ENCODE results near the gene GPR17.

GPR17 gene

DNA sequence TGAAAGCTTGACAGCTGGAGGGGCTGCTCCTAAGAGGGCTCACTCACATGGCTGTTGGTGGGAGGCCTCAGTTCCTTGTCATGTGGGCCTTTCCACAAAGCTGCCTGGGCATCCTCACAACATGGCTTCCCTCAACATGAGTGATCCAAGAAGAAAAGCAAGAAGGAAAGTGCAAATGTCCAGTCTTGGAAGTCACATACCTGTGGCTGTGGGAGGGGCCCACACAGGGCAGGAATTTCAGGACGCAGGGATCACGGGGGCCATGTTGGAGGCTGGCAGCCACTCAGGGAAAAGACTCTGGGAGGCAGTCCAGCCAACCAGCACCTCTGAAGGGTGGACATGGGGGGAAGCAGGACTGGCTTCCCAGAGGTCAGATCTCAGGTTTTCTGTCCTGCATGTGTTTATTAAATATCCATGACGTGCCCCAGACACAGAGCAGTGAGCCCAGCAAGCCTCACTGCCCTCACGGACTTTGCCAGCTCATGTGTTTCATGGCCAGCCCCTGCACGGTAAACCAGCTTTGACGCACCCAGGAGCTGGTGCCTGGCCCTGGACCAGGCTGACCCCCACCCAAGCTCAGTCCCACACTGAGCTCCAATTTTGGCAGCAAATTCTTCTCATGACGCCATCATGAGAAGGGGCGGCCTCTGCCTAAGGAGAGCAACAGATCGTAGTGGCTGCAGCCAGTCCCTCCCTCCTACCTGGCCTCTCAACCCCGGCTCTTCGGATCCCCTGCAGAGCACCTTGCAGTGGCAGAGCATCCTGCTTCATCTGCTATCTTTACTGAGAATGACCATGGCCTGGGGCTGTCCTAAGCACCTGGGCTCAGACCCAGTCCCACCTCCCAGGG lies 34.7 kb upstream of the GPR17 start:
- H3K18ac ChIP-seq (ENCODE audit: low read depth in 1 of 2, low read length in 2 of 2) = no peak overlapping the region
- no peak overlapping the region for H3K4me3 ChIP-seq (ENCODE audit: insufficient read depth in 1 of 2, low read depth in 1 of 2, low read length in 2 of 2)
- no peak overlapping the region for H2BK12ac ChIP-seq (ENCODE audit: low read length in 2 of 2)
- H2BK15ac ChIP-seq (ENCODE audit: low read depth, poor library complexity, severe bottlenecking) = no peak overlapping the region
- peaks cover 14 to 32% of the 10 kb centered on the region in 2 experiments for H3K27me3 ChIP-seq (ENCODE audit: control insufficient read depth in 1 of 2, insufficient read depth in 1 of 2, low read length in 2 of 2)
- peaks cover 25% of the 10 kb centered on the region for H3K9me3 ChIP-seq (ENCODE audit: control insufficient read depth, low read length)
- H3K36me3 ChIP-seq (ENCODE audit: control insufficient read depth in 1 of 2, insufficient read depth in 2 of 2, low read depth in 1 of 2, low read length in 2 of 2) = peaks cover 0 to 3% of the 10 kb centered on the region in 2 experiments
- no peak overlapping the region for H4K8ac ChIP-seq (ENCODE audit: low read length)
- H2AK5ac ChIP-seq (ENCODE audit: low read length, severe bottlenecking) = no peak overlapping the region
- H3K4ac ChIP-seq (ENCODE audit: low read depth in 1 of 2, low read length in 2 of 2) = no peak overlapping the region
- H4K91ac ChIP-seq (ENCODE audit: low read length) = no peak overlapping the region
- H2BK5ac ChIP-seq (ENCODE audit: low read depth, low read length, poor library complexity, severe bottlenecking) = no peak overlapping the region
- 76% methylated on average over 11 of the region's 11 CpGs for WGBS
- no peaks in the 10 kb centered on the region for H3K79me1 ChIP-seq (replicated peaks; ENCODE audit: low read length, poor library complexity, severe bottlenecking)
- no peak overlapping the region for H3K14ac ChIP-seq (ENCODE audit: low read length in 2 of 2)
- no peak overlapping the region for H3K27ac ChIP-seq (ENCODE audit: low read length, poor library complexity, severe bottlenecking)
- H2AFZ ChIP-seq (ENCODE audit: low read depth, low read length) = no peak overlapping the region
- no peak overlapping the region for H3K4me2 ChIP-seq (ENCODE audit: low read length, poor library complexity, severe bottlenecking)
- no peak for DNase-seq
- H3K9ac ChIP-seq (ENCODE audit: low read length) = no peak overlapping the region
- H3K4me1 ChIP-seq (ENCODE audit: control insufficient read depth, insufficient read depth, low read depth, low read length) = peaks cover 1% of the 10 kb centered on the region
- H3K23ac ChIP-seq (ENCODE audit: low read length in 2 of 2) = no peak overlapping the region
- H2BK120ac ChIP-seq (ENCODE audit: low read depth, low read length) = no peak overlapping the region

DNA sequence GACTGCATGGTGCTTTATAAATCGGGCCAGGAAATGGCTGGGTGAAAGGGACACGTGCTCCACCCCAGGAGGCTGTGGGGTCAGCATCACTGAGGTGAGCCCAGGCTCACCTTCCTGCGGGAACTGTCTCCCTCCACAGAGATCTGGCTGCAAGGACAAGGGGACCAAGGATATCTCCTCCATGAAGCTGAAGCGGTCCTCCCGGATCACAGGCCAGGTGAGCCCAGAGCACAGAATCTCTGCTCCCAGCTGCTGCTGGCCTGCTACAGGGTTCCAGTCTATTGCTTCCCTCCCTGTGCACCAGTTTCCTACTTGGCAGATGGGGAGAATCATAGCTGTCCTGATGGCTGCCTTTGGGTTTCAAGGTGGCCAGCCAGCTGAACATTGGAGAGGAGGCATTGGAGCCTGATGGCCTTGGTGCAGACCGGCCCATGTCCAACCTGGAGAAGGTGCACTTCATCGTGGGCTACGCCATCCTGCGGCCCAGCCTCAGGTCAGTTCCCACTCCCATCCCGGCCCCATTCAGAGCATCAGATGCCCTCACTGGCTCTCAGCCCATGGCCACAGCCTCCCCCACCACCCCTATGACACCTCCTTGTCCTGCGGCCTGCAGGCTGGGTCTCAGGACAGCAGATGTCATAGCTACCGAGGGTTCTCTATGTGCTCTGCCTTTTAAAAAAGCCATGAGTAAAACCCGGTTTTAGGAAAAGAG lies 33.7 kb upstream of the GPR17 start:
- H3K9me3 ChIP-seq (ENCODE audit: control insufficient read depth, low read length) = peaks cover 25% of the 10 kb centered on the region
- no peak overlapping the region for H3K9ac ChIP-seq (ENCODE audit: low read length)
- no peak overlapping the region for H4K8ac ChIP-seq (ENCODE audit: low read length)
- H3K4me2 ChIP-seq (ENCODE audit: low read length, poor library complexity, severe bottlenecking) = no peak overlapping the region
- H3K27me3 ChIP-seq (ENCODE audit: control insufficient read depth in 1 of 2, insufficient read depth in 1 of 2, low read length in 2 of 2) = peaks cover 14 to 36% of the 10 kb centered on the region in 2 experiments
- no peak overlapping the region for H2AK5ac ChIP-seq (ENCODE audit: low read length, severe bottlenecking)
- H3K18ac ChIP-seq (ENCODE audit: low read depth in 1 of 2, low read length in 2 of 2) = no peak overlapping the region
- H2BK15ac ChIP-seq (ENCODE audit: low read depth, poor library complexity, severe bottlenecking) = no peak overlapping the region
- no peak overlapping the region for H2AFZ ChIP-seq (ENCODE audit: low read depth, low read length)
- DNase-seq = no peak
- no peaks in the 10 kb centered on the region for H3K79me1 ChIP-seq (replicated peaks; ENCODE audit: low read length, poor library complexity, severe bottlenecking)
- H3K4me1 ChIP-seq (ENCODE audit: control insufficient read depth, insufficient read depth, low read depth, low read length) = peaks cover 1% of the 10 kb centered on the region
- no peak overlapping the region for H2BK120ac ChIP-seq (ENCODE audit: low read depth, low read length)
- H2BK12ac ChIP-seq (ENCODE audit: low read length in 2 of 2) = no peak overlapping the region
- WGBS = 89% methylated on average over 13 of the region's 13 CpGs
- peak overlapping the region in 1 of 2 experiments; percentile 14 for H3K4me3 ChIP-seq (ENCODE audit: insufficient read depth in 1 of 2, low read depth in 1 of 2, low read length in 2 of 2)
- H4K91ac ChIP-seq (ENCODE audit: low read length) = no peak overlapping the region
- H2BK5ac ChIP-seq (ENCODE audit: low read depth, low read length, poor library complexity, severe bottlenecking) = no peak overlapping the region
- no peak overlapping the region for H3K4ac ChIP-seq (ENCODE audit: low read depth in 1 of 2, low read length in 2 of 2)
- no peak overlapping the region for H3K27ac ChIP-seq (ENCODE audit: low read length, poor library complexity, severe bottlenecking)
- H3K14ac ChIP-seq (ENCODE audit: low read length in 2 of 2) = peak overlapping the region in 1 of 2 experiments; percentile 46
- H3K23ac ChIP-seq (ENCODE audit: low read length in 2 of 2) = peak overlapping the region in 1 of 2 experiments; percentile 70
- H3K36me3 ChIP-seq (ENCODE audit: control insufficient read depth in 1 of 2, insufficient read depth in 2 of 2, low read depth in 1 of 2, low read length in 2 of 2) = peaks cover 0 to 3% of the 10 kb centered on the region in 2 experiments

DNA sequence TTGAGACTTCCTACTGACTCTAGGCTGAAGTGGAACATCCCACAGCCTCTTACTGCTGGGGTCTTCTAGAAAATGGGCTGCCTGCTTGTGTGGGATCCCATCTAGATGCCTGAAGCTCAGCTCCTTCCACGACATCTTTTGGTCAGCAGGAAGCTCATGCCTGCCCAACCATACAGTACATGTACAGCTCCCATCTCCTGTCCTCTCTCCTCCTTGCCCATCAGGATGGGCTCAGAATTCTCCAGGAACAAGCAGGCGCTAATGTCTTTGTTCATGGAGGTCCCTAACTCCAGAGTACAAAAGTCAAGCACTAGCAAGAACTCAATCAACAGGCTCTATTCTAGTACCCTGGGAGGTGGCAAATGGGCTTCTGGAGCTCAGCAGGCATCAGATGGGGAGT lies 31.7 kb upstream of the GPR17 start:
- no peak overlapping the region for H3K4ac ChIP-seq (ENCODE audit: low read depth in 1 of 2, low read length in 2 of 2)
- no peak for DNase-seq
- H2BK15ac ChIP-seq (ENCODE audit: low read depth, poor library complexity, severe bottlenecking) = no peak overlapping the region
- no peak overlapping the region for H2BK5ac ChIP-seq (ENCODE audit: low read depth, low read length, poor library complexity, severe bottlenecking)
- no peak overlapping the region for H3K27ac ChIP-seq (ENCODE audit: low read length, poor library complexity, severe bottlenecking)
- no peak overlapping the region for H2BK12ac ChIP-seq (ENCODE audit: low read length in 2 of 2)
- H3K14ac ChIP-seq (ENCODE audit: low read length in 2 of 2) = no peak overlapping the region
- no peak overlapping the region for H3K4me2 ChIP-seq (ENCODE audit: low read length, poor library complexity, severe bottlenecking)
- H3K27me3 ChIP-seq (ENCODE audit: control insufficient read depth in 1 of 2, insufficient read depth in 1 of 2, low read length in 2 of 2) = peaks cover 3 to 27% of the 10 kb centered on the region in 2 experiments
- H3K79me1 ChIP-seq (replicated peaks; ENCODE audit: low read length, poor library complexity, severe bottlenecking) = no peaks in the 10 kb centered on the region
- no peak overlapping the region for H4K91ac ChIP-seq (ENCODE audit: low read length)
- no peak overlapping the region for H2BK120ac ChIP-seq (ENCODE audit: low read depth, low read length)
- H3K4me3 ChIP-seq (ENCODE audit: insufficient read depth in 1 of 2, low read depth in 1 of 2, low read length in 2 of 2) = no peak overlapping the region
- H2AK5ac ChIP-seq (ENCODE audit: low read length, severe bottlenecking) = no peak overlapping the region
- H3K18ac ChIP-seq (ENCODE audit: low read depth in 1 of 2, low read length in 2 of 2) = no peak overlapping the region
- no peak overlapping the region for H2AFZ ChIP-seq (ENCODE audit: low read depth, low read length)
- no peak overlapping the region for H4K8ac ChIP-seq (ENCODE audit: low read length)
- no peak overlapping the region for H3K9ac ChIP-seq (ENCODE audit: low read length)
- H3K36me3 ChIP-seq (ENCODE audit: control insufficient read depth in 1 of 2, insufficient read depth in 2 of 2, low read depth in 1 of 2, low read length in 2 of 2) = peaks cover 0 to 3% of the 10 kb centered on the region in 2 experiments
- H3K4me1 ChIP-seq (ENCODE audit: control insufficient read depth, insufficient read depth, low read depth, low read length) = no peaks in the 10 kb centered on the region
- no peak overlapping the region for H3K23ac ChIP-seq (ENCODE audit: low read length in 2 of 2)
- 97% methylated on average over 2 of the region's 2 CpGs for WGBS
- H3K9me3 ChIP-seq (ENCODE audit: control insufficient read depth, low read length) = peaks cover 25% of the 10 kb centered on the region

DNA sequence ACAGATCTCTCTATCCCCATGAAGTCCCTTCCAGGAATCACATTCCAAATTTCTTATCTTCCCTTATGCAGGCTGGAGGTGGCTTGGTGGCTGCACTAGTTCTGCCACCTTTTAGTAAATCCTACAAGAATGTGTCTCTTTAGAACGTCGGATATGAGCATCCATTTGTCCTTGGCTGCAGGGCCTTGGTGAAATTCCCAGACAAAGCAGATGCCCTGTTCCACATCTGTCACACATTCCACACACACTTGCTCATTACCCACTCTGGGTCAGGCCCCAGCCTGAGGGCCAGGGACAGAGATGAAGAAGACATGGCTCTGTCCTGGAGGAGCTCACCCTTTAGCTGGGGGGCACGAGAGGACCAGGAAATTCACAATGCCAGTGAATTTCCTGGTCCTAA lies 31.2 kb upstream of the GPR17 start:
- H3K9me3 ChIP-seq (ENCODE audit: control insufficient read depth, low read length) = peaks cover 25% of the 10 kb centered on the region
- no peak overlapping the region for H2AK5ac ChIP-seq (ENCODE audit: low read length, severe bottlenecking)
- H3K4me2 ChIP-seq (ENCODE audit: low read length, poor library complexity, severe bottlenecking) = no peak overlapping the region
- no peak overlapping the region for H2BK120ac ChIP-seq (ENCODE audit: low read depth, low read length)
- no peak overlapping the region for H3K4me3 ChIP-seq (ENCODE audit: insufficient read depth in 1 of 2, low read depth in 1 of 2, low read length in 2 of 2)
- H2BK12ac ChIP-seq (ENCODE audit: low read length in 2 of 2) = no peak overlapping the region
- peak overlapping the region in 1 of 2 experiments; percentile 27 for H3K14ac ChIP-seq (ENCODE audit: low read length in 2 of 2)
- no peak overlapping the region for H2BK15ac ChIP-seq (ENCODE audit: low read depth, poor library complexity, severe bottlenecking)
- H3K9ac ChIP-seq (ENCODE audit: low read length) = no peak overlapping the region
- no peak overlapping the region for H3K27ac ChIP-seq (ENCODE audit: low read length, poor library complexity, severe bottlenecking)
- H4K8ac ChIP-seq (ENCODE audit: low read length) = no peak overlapping the region
- H3K4me1 ChIP-seq (ENCODE audit: control insufficient read depth, insufficient read depth, low read depth, low read length) = peaks cover 1% of the 10 kb centered on the region
- H2BK5ac ChIP-seq (ENCODE audit: low read depth, low read length, poor library complexity, severe bottlenecking) = no peak overlapping the region
- H3K4ac ChIP-seq (ENCODE audit: low read depth in 1 of 2, low read length in 2 of 2) = no peak overlapping the region
- H3K79me1 ChIP-seq (replicated peaks; ENCODE audit: low read length, poor library complexity, severe bottlenecking) = no peaks in the 10 kb centered on the region
- H2AFZ ChIP-seq (ENCODE audit: low read depth, low read length) = no peak overlapping the region
- H3K18ac ChIP-seq (ENCODE audit: low read depth in 1 of 2, low read length in 2 of 2) = no peak overlapping the region
- peaks cover 4 to 29% of the 10 kb centered on the region in 2 experiments for H3K27me3 ChIP-seq (ENCODE audit: control insufficient read depth in 1 of 2, insufficient read depth in 1 of 2, low read length in 2 of 2)
- H3K36me3 ChIP-seq (ENCODE audit: control insufficient read depth in 1 of 2, insufficient read depth in 2 of 2, low read depth in 1 of 2, low read length in 2 of 2) = peaks cover 0 to 3% of the 10 kb centered on the region in 2 experiments
- H3K23ac ChIP-seq (ENCODE audit: low read length in 2 of 2) = peak overlapping the region in 1 of 2 experiments; percentile 11
- H4K91ac ChIP-seq (ENCODE audit: low read length) = no peak overlapping the region
- no peak for DNase-seq
- 58% methylated on average over 3 of the region's 3 CpGs for WGBS

Measured in mesenchymal stem cell (in vitro differentiated cells and primary cell).